Omental fat pad (tissue), 4 donors: ENCODE data around the gene SYNPR. TPM values are rescaled to one million over a fixed set of nuclear protein-coding genes. Genes with fewer than 3 reads are reported as not detected.

Source experiments
- ATAC-seq: fragments of 150-250 bp; one replicate; pipeline ENCODE4 v1.9.1; 2016; ENCODE audit warnings: mild to moderate bottlenecking, moderate library complexity; ENCODE audit not compliant: low FRiP score
- DNase-seq: peaks from one replicate; pipeline ENCODE4 v3.0.0-alpha.2; 2019; ENCODE audit warnings: low spot score
- total RNA-seq, 4 donors: library from RNA; depleted of rRNA; stranded (reverse); fragments of >200 nt; gene quantifications; one replicate each; pipeline ENCODE4 v1.1.0, GENCODE V29; 2016
- TF ChIP-seq, protein P1 (sequence below), 3 donors: fragments of 450-650 bp; IDR thresholded peaks; one replicate each; pipeline ENCODE4 v1.5.1; 2016 to 2017; ENCODE audit warnings: antibody characterized with exemption in 3 of 3, mild to moderate bottlenecking in 3 of 3, moderate library complexity in 2 of 3

SYNPR gene
- total RNA-seq, 4 donors from 2014 or later, result not detected

DNA sequence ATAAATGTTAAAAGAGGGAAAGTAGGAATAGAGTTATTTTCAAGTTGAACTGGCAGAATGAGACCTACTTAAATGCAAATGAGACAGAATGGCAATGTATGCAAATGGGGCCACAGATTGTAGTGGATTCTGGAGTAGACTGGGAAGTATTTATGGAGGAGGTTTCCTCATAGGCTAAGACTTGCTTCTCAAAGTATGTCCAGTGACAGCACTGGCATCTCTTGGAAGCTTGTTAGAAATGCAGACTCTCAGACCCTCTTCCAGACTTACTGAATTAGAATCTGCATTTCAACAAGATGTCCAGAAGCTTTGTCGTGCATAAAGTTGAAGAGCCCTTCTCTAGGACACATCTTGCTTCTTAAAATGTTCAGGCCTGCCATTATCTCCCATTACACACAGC lies 306.6 kb downstream of the SYNPR start:
- no peak for ATAC-seq
- TF ChIP-seq, protein P1, sequence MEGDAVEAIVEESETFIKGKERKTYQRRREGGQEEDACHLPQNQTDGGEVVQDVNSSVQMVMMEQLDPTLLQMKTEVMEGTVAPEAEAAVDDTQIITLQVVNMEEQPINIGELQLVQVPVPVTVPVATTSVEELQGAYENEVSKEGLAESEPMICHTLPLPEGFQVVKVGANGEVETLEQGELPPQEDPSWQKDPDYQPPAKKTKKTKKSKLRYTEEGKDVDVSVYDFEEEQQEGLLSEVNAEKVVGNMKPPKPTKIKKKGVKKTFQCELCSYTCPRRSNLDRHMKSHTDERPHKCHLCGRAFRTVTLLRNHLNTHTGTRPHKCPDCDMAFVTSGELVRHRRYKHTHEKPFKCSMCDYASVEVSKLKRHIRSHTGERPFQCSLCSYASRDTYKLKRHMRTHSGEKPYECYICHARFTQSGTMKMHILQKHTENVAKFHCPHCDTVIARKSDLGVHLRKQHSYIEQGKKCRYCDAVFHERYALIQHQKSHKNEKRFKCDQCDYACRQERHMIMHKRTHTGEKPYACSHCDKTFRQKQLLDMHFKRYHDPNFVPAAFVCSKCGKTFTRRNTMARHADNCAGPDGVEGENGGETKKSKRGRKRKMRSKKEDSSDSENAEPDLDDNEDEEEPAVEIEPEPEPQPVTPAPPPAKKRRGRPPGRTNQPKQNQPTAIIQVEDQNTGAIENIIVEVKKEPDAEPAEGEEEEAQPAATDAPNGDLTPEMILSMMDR (IDR thresholded peaks at IDR 0.05), result no peak
- DNase-seq, result no peak

DNA sequence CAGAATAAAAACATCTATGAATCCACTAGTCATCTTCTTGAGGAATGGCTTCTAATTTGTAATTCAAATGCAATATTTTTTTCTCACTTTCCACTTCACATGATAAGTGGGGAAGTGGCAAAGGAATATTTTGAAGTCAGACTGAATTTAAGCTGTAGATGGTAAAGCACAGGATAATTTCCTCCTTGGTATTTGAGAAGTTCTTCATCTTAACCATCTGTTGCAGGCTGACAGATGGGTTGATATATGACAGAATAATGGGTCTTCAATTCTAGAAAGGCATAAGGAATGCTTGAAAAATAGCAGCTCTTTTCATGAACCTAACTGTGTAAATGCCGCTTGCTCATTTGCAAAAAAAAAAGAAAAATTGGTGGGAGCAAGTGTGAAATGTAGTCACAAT lies 307.8 kb downstream of the SYNPR start:
- DNase-seq, result no peak
- no peak for ATAC-seq
- TF ChIP-seq, protein P1 (IDR thresholded peaks at IDR 0.05), result no peak

DNA sequence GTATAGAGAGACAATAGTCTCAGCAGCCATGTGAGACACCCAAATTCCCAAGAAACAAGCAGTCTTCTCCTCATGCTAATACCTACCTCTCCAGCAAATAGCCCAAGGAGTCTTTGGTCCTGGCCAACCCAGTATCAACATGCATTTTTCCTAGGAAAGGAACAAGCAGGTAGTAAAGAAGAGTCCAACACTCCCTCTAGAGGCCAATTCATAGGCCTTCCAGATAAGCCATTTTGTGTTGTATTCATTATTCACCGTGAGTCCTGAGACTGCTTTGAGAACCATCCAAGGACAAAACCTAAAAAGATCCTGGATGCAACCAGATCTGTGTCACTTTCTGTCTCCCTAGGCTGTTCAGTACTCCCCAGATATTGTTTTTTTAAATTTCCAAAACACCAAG lies 310.8 kb downstream of the SYNPR start:
- TF ChIP-seq, protein P1 (IDR thresholded peaks at IDR 0.05), result no peak
- DNase-seq (no peak), ATAC-seq (no peak)

DNA sequence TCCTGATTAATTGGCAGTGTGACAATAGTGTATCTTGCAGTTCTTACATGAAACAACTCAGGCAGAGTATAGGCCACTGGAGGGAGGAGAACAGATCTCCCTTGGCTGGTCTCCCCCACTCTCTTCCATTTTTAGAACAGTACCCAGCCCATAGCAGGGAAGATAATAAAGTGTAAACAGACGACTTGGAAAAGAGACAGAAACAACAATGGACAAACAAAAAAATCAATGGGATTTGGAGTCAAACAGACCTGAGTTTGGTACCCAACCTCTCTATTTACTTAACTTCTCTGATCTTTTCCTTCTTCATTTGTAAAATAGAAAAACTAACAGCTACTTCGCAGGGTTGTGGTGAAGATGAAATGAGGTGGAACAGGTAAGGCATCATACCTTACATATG lies 315.7 kb downstream of the SYNPR start:
- no peak for DNase-seq
- TF ChIP-seq, protein P1 (IDR thresholded peaks at IDR 0.05), result no peak
- no peak for ATAC-seq

GRCh38 chr3:63595221-63595620 lies 317.1 kb downstream of the SYNPR start:
- DNase-seq (no peak), ATAC-seq (no peak)
- TF ChIP-seq, protein P1 (IDR thresholded peaks at IDR 0.05), result no peak

GRCh38 chr3:63597019-63597418 lies 318.9 kb downstream of the SYNPR start:
- DNase-seq, result no peak
- ATAC-seq, result no peak
- TF ChIP-seq, protein P1 (IDR thresholded peaks at IDR 0.05), result no peak

DNA sequence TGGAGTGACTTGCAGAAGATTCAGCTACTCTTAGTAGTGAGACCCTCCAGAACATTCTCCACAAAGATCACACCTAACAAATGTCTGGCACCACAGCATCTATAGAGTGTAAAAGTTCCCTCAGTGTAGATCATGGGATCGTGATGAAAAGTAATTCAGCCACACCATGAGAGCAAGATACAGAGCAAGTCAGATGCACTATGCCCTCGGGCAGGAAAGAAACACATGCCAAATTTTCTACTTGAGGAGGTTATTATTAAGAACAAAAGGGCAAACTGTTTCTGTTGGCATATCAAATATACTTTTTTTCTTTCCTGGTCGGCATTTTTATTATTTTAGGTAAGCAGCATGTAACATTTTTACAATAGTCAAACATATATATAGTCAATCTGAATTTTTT lies 329.6 kb downstream of the SYNPR start:
- TF ChIP-seq, protein P1 (IDR thresholded peaks at IDR 0.05), result no peak

More for the DNA sequence above, 329.6 kb downstream of the SYNPR start:
- no peak for DNase-seq
- ATAC-seq, result no peak
